GM21381 (cell line): ENCODE measurements around the gene PPP1R18.
A peak's percentile ranks its signal among the peaks of the same experiment; 100 is the strongest.

ENCODE experiments used
- ATAC-seq: cut with Tn5 transposase; IDR thresholded peaks from one replicate; pipeline ENCODE4 v1.9.1; 2021; ENCODE audit warnings: mild to moderate bottlenecking, moderate library complexity; ENCODE audit not compliant: unreplicated experiment

PPP1R18 gene

GRCh38 chr6:30689985-30690384, 3.5 kb upstream of the PPP1R18 start:
- no peak for ATAC-seq

GRCh38 chr6:30689022-30689865, 2.8 kb upstream of the PPP1R18 start:
- no peak for ATAC-seq

DNA sequence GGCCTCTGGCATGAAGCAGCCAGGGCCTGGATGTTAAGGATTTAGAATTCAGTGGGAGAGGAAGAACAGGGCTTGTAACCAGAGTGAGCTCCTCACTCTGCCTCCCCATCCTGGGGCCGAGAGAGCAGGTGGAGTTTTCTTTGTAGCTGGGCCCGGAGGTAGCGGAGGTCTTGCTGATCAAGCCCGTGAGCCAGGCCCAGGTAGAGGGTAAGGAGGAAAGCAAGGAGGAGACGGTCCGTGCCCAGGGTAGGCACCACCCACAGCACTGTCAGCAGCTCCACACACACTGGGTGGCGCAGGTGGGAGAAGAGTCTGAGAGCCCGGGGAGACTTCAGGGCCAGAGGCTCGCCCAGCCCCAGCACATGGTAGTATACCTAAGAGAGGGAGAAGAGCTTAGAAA, 2.1 kb upstream of the PPP1R18 start:
- ATAC-seq: no peak

GRCh38 chr6:30687659-30688431, 1.4 kb upstream of the PPP1R18 start:
- no peak for ATAC-seq

GRCh38 chr6:30686908-30687658, 638 bp upstream of the PPP1R18 start:
- peak; percentile 46 for ATAC-seq

GRCh38 chr6:30685157-30686008, 1.1 kb downstream of the PPP1R18 start:
- no peak for ATAC-seq

DNA sequence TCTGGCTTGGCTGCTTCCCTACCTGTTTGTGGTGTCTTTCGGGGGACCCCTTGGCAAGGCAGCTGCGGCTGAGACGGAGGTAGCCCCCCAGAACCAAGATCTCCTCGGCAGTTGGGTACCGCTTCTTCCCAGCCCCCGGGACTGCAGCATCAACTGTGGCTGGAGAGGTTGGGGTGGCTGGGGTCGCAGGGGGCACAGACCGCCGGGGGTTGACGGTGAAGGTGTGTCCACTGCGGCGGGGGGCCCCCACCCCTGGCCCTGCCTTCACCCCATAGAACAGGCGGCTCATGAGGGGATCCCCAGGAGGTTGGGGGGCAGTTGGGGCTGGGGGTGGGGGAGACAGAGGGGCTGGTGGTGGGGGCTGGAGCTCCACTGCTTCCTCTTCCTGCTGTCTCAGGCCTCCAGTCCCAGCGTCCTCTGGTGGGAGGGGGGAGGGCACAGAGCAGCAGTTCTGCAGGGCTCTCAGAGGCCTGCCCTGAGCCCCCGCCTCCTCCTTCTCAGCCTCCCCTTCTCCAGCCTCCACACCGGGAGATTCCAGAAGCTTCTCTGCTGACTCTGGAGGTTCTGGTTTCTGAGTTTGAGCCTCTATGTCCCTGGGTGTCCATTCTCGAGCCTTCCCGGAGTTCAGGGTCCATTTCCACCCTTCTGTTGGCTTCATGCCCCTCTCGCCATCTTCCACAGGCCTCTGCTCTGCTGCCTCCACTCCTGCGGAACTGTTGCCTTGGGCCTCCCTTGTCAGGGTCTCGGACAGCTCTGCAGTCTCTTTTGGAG, 1.9 kb downstream of the PPP1R18 start:
- no peak for ATAC-seq

GRCh38 chr6:30683980-30684338, 2.5 kb downstream of the PPP1R18 start:
- ATAC-seq: no peak

DNA sequence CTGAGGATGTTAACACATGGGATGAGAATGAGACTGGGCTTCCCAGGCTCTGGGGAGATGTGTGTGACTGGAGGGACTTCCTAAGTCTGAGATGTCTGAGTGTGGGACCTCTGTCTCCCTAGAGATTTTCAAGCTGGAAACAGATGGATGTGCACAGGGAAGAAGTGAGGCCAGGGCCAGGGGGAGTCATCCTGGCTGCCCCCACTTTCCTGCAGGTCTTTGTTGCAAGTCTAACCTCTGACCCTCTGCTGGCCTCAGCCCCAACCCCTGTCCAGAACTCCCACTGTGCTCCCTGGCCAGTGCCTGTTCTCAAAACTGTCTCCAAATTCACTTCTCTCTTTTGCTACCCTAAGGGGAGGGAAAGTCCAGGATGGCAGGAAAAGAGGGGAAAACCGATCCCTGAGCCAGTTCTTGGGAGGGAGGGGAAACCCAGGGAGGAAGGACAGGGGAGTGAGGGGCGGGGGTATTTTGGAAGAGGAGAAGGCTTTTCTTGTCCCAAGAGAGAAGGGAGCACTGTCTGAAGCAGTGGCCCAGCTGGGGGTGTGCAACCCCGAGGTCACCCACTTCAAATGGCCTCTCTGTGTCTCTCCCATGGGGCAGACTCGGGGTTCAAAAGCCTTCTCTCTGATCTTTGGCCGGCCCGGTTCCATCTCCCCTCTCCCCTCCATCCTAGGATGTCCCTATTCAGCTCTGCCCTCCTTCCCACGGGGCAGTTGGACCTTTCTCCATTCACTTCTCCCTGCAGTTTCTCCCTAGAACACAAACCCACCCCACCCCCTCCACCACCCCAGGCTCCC, 3.1 kb downstream of the PPP1R18 start:
- no peak for ATAC-seq

DNA sequence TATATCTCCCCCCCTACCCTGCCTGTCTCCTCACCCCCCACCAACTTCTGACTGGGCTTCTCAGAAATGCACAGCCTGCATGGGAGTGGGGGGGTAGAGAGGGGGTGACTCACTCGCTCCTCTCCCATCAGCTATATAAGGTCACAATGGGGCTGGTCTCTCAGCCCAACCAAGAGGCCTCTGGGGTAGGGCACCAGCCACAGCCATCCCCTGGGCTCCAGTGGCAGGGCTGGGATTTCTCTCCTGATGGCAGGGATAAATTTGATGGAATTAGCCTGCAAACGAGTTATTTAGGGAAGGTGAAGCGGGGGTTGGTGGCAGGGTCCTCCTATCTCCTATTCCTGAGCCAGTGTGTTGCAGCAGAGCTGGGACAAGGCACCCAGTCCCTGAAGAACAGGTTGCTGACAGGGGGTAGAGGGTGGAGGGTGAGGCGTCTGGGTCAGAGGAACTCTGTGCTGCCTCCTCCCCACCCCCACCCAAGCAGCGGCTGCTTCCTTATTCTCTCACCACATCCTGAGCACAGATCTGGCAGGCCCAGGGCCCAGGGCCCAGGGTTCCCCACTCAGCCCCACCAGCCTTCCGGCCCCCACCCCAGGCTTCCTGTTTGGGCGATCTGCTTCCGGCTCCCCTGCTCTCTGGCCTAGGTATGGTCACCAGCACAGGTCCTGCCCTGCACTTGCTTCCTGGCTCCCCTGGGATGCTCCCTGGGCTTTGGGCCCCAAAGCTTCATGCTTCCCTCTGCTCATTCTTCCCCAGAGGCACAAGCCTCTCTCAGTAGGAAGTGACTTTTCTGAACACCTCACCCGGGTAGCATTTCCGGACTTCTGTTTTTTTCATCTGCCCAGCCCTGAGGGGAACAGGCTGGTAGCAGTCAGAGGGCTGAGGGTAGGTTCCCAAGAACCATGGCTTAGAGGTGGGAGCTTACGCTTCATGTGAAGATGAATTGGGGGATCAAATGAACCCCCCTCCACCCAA, 4.0 kb downstream of the PPP1R18 start:
- ATAC-seq: peak; percentile 36

DNA sequence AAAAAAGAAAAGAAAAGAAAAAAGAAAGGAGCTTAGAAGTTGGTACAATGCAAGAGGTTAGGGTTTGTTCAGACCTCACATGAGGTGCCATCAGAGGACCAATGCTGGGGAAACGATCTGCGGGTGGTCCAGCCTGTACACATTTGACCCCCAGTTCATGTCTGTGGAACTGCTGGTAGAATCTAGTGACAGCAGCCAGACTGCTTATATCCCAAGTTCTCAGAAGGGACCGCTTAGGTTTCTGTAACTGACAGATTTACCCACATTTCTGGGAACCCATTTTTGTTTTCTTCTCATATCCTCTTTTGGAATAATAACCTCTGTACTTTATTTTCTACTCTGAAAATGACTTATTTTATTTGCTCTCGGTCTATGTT, 4.7 kb downstream of the PPP1R18 start:
- ATAC-seq: no peak

GRCh38 chr6:30679765-30680535, 6.5 kb downstream of the PPP1R18 start:
- no peak for ATAC-seq

- ATAC-seq: no peak
Measured at GRCh38 chr6:30678964-30679726, 7.3 kb downstream of the PPP1R18 start.

DNA sequence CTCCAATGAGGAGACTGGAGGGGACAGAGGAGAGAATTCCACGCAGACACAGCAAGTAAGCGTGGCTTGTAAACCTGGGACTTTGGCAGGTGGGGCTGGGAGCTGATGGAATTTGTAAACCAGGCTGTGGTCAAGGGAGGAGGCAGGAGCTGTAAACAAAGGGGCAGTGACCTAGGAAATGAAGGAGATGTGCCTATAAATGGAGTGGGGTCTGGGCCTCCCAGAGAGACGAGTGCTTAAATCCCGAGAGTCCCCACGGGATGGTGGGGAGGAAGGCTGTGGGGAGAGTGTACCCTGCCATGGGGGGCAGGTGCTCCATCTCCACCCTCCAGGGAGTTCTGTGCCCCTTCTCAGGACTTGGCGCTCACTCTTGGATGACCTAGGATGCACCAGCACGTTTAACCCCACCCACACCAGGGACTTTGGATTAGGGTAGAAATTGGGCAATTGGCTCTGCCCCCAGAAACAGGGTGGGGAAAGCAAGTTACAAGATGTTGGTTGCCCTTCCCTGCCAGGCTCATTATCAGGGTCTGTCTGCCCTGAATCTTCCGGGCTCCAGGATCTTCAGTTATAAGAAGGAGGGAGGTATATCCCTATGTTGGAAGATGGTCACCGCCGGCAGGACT, 9.7 kb downstream of the PPP1R18 start:
- no peak for ATAC-seq

GRCh38 chr6:30672445-30673253, 13.8 kb downstream of the PPP1R18 start, which contains the start of gene DHX16:
TSS of gene DHX16 (minus strand) at chr6:30673006. CDS start at chr6:30672841, 165 bp downstream.
- peak; percentile 73 for ATAC-seq
